Measurements from ENCODE around the gene TIMM17B.

DNA sequence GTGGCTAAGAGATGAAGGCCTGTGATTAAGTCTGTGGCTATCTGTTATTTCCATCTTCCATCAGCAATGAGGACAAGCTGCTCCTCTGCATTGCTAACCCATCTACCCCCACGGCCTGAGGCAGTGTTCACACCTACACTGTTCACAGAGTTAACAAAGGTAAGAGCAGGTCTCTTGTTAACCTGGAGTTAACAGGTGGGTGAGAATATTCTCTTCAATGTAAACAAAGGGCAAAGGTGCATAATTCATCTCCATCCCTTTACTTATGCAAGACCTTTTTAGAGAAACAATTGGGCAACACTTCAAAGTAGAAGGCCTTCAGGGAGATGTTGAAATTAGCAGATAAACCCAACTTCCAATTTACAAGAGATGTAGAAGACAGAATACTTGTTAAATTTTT, 11.0 kb upstream of the TIMM17B start:
- TF ChIP-seq, protein P1, sequence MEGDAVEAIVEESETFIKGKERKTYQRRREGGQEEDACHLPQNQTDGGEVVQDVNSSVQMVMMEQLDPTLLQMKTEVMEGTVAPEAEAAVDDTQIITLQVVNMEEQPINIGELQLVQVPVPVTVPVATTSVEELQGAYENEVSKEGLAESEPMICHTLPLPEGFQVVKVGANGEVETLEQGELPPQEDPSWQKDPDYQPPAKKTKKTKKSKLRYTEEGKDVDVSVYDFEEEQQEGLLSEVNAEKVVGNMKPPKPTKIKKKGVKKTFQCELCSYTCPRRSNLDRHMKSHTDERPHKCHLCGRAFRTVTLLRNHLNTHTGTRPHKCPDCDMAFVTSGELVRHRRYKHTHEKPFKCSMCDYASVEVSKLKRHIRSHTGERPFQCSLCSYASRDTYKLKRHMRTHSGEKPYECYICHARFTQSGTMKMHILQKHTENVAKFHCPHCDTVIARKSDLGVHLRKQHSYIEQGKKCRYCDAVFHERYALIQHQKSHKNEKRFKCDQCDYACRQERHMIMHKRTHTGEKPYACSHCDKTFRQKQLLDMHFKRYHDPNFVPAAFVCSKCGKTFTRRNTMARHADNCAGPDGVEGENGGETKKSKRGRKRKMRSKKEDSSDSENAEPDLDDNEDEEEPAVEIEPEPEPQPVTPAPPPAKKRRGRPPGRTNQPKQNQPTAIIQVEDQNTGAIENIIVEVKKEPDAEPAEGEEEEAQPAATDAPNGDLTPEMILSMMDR (IDR thresholded peaks at IDR 0.05) = no peak
- TF ChIP-seq EZH2 (IDR thresholded peaks at IDR 0.05) = no peak
